WTC11 (cell line): ENCODE measurements around the gene METRNL. TPM values are rescaled to one million over a fixed set of nuclear protein-coding genes. Genes with fewer than 3 reads are reported as not detected.

Experiments
- AR ChIP-seq: fragments of 250-450 bp; sonication (Bioruptor Pico); IDR thresholded peaks from 2 replicates; pipeline ENCODE4 v1.9.0; 2021; ENCODE audit warnings: mild to moderate bottlenecking
- ARID4B ChIP-seq: sonication (generic); formaldehyde crosslinking; IDR thresholded peaks from 2 replicates; pipeline ENCODE4 v1.8.0; 2023; ENCODE audit warnings: missing genetic modification reagents, mild to moderate bottlenecking, borderline replicate concordance
- CREB1 ChIP-seq: sonication (generic); formaldehyde crosslinking; IDR thresholded peaks from 2 replicates; pipeline ENCODE4 v1.8.0; 2023; ENCODE audit warnings: mild to moderate bottlenecking, missing genetic modification reagents
- FOXP1 ChIP-seq: sonication (generic); formaldehyde crosslinking; IDR thresholded peaks from 2 replicates; pipeline ENCODE4 v1.8.0; 2022; ENCODE audit warnings: missing genetic modification reagents, mild to moderate bottlenecking, moderate library complexity, borderline replicate concordance
- JAZF1 ChIP-seq: fragments of 250-450 bp; sonication (Bioruptor Pico); IDR thresholded peaks from 2 replicates; pipeline ENCODE4 v1.9.0; 2021; ENCODE audit warnings: moderate library complexity, mild to moderate bottlenecking, inconsistent platforms
- NFYB ChIP-seq: sonication (generic); formaldehyde crosslinking; conservative IDR thresholded peaks from 2 replicates; pipeline ENCODE4 v1.8.0; 2022; ENCODE audit warnings: low read depth, missing genetic modification reagents
- PRDM15 ChIP-seq: sonication (generic); formaldehyde crosslinking; IDR thresholded peaks from 2 replicates; pipeline ENCODE4 v1.8.0; 2022; ENCODE audit warnings: missing genetic modification reagents
- PRRX2 ChIP-seq: fragments of 250-450 bp; sonication (Bioruptor Pico); IDR thresholded peaks from 2 replicates; pipeline ENCODE4 v1.8.0; 2021; ENCODE audit warnings: mild to moderate bottlenecking
- TCF7 ChIP-seq: sonication (generic); formaldehyde crosslinking; IDR thresholded peaks from 2 replicates; pipeline ENCODE4 v1.8.0; 2022; ENCODE audit warnings: mild to moderate bottlenecking, low read depth, missing genetic modification reagents, moderate library complexity
- ZNF138 ChIP-seq: sonication (generic); formaldehyde crosslinking; conservative IDR thresholded peaks from 2 replicates; pipeline ENCODE4 v1.8.1; 2022; ENCODE audit warnings: mild to moderate bottlenecking, moderate library complexity, missing genetic modification reagents
- ZNF232 ChIP-seq: sonication (generic); formaldehyde crosslinking; IDR thresholded peaks from 2 replicates; pipeline ENCODE4 v1.8.0; 2022; ENCODE audit warnings: mild to moderate bottlenecking, missing genetic modification reagents
- total RNA-seq: library from RNA; stranded (reverse); gene quantifications from 3 replicates; pipeline ENCODE4 v1.2.3, GENCODE V29; 2021
- TF ChIP-seq, protein P1 (sequence below): sonication (generic); formaldehyde crosslinking; IDR thresholded peaks from 2 replicates; pipeline ENCODE4 v1.8.1; 2023; ENCODE audit warnings: mild to moderate bottlenecking, missing genetic modification reagents, moderate library complexity
- TF ChIP-seq, protein P2 (sequence below): sonication (generic); formaldehyde crosslinking; IDR thresholded peaks from 2 replicates; pipeline ENCODE4 v1.8.1; 2023; ENCODE audit warnings: mild to moderate bottlenecking, missing genetic modification reagents, borderline replicate concordance
- TF ChIP-seq, protein P3 (sequence below): sonication (generic); formaldehyde crosslinking; IDR thresholded peaks from 2 replicates; pipeline ENCODE4 v1.8.1; 2023; ENCODE audit warnings: mild to moderate bottlenecking, moderate library complexity, missing genetic modification reagents

Gene METRNL
- total RNA-seq, 1 experiment from 2014 or later: 27.7 TPM

DNA sequence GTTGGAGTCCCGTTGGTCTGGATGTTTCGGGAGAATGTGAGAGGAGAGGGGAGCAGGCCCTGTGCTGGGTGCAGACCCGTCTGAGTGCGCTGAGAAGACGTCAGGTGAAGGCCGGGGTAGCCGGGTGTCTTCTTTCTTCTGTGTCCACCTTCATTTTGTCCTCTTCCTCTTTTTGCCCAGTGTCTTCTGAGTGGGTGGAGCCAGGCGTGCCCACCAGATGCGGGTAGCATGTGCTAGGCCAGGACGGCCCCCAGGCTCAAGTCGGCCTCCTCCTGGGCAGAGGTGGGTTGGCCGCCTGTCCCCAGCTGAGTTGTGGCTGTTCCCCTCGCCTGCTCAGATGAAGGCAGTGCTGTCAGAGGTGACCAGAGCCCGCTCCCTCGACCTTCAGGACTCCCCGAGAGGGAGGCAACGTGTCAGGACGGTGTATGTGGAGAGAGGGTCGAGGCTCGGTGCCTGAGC lies 3.5 kb downstream of the METRNL start (continued):
- TF ChIP-seq AR (CRISPR knock-in tag): no peak
- TF ChIP-seq NFYB: no peak
- TF ChIP-seq CREB1 (CRISPR knock-in tag): no peak
- no peak for TF ChIP-seq ZNF138 (CRISPR knock-in tag)
- TF ChIP-seq, protein P1, sequence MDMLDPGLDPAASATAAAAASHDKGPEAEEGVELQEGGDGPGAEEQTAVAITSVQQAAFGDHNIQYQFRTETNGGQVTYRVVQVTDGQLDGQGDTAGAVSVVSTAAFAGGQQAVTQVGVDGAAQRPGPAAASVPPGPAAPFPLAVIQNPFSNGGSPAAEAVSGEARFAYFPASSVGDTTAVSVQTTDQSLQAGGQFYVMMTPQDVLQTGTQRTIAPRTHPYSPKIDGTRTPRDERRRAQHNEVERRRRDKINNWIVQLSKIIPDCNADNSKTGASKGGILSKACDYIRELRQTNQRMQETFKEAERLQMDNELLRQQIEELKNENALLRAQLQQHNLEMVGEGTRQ: no peak
- no peak for TF ChIP-seq ZNF232 (CRISPR knock-in tag)
- no peak for TF ChIP-seq PRDM15
- TF ChIP-seq PRRX2 (CRISPR knock-in tag): no peak
- TF ChIP-seq TCF7 (CRISPR knock-in tag): no peak
- TF ChIP-seq, protein P2, sequence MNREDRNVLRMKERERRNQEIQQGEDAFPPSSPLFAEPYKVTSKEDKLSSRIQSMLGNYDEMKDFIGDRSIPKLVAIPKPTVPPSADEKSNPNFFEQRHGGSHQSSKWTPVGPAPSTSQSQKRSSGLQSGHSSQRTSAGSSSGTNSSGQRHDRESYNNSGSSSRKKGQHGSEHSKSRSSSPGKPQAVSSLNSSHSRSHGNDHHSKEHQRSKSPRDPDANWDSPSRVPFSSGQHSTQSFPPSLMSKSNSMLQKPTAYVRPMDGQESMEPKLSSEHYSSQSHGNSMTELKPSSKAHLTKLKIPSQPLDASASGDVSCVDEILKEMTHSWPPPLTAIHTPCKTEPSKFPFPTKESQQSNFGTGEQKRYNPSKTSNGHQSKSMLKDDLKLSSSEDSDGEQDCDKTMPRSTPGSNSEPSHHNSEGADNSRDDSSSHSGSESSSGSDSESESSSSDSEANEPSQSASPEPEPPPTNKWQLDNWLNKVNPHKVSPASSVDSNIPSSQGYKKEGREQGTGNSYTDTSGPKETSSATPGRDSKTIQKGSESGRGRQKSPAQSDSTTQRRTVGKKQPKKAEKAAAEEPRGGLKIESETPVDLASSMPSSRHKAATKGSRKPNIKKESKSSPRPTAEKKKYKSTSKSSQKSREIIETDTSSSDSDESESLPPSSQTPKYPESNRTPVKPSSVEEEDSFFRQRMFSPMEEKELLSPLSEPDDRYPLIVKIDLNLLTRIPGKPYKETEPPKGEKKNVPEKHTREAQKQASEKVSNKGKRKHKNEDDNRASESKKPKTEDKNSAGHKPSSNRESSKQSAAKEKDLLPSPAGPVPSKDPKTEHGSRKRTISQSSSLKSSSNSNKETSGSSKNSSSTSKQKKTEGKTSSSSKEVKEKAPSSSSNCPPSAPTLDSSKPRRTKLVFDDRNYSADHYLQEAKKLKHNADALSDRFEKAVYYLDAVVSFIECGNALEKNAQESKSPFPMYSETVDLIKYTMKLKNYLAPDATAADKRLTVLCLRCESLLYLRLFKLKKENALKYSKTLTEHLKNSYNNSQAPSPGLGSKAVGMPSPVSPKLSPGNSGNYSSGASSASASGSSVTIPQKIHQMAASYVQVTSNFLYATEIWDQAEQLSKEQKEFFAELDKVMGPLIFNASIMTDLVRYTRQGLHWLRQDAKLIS (CRISPR knock-in tag): no peak
- no peak for TF ChIP-seq JAZF1 (CRISPR knock-in tag)
- TF ChIP-seq, protein P3, sequence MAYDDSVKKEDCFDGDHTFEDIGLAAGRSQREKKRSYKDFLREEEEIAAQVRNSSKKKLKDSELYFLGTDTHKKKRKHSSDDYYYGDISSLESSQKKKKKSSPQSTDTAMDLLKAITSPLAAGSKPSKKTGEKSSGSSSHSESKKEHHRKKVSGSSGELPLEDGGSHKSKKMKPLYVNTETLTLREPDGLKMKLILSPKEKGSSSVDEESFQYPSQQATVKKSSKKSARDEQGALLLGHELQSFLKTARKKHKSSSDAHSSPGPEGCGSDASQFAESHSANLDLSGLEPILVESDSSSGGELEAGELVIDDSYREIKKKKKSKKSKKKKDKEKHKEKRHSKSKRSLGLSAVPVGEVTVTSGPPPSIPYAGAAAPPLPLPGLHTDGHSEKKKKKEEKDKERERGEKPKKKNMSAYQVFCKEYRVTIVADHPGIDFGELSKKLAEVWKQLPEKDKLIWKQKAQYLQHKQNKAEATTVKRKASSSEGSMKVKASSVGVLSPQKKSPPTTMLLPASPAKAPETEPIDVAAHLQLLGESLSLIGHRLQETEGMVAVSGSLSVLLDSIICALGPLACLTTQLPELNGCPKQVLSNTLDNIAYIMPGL (CRISPR knock-in tag): no peak
- no peak for TF ChIP-seq FOXP1 (CRISPR knock-in tag)
- TF ChIP-seq ARID4B: no peak
- TF ChIP-seq, all 79 proteins: peak for 0
